ENCODE data around the gene ACMSD. TPM values are rescaled to one million over a fixed set of nuclear protein-coding genes. Genes with fewer than 3 reads are reported as not detected.
A peak's percentile ranks its signal among the peaks of the same experiment; 100 is the strongest.

The ACMSD gene
- total and polyA plus RNA-seq, 5 experiments from 2014 or later = not detected

DNA sequence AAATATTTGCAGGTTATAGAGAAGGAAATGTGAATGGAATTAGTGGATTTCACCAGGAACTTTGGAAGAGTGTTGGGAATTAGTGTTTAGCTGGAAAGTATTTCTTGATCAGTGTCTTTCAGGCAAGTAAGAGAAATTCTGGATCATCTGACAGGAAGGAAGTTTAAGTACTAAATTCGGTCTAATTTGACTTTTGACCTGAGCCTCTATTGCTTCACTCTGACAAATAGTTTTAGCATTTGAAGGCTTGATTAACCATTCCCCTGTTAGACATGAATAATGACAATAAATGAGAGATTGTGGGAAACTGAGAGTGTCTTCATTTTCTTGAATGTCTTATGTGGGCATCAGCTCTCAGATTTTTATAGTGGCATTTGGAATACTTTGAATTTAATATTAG, 96.2 kb downstream of the ACMSD start:
- H3K36me3 Mint-ChIP-seq = peaks cover 0 to 75% (median 11%) of the 10 kb centered on the region in 3 donors
- H3K9me3 Mint-ChIP-seq = no peaks in the 10 kb centered on the region
- H3K27ac Mint-ChIP-seq = peak overlapping the region in 6 of 10 donors; percentile 4 to 75 (median 54)

DNA sequence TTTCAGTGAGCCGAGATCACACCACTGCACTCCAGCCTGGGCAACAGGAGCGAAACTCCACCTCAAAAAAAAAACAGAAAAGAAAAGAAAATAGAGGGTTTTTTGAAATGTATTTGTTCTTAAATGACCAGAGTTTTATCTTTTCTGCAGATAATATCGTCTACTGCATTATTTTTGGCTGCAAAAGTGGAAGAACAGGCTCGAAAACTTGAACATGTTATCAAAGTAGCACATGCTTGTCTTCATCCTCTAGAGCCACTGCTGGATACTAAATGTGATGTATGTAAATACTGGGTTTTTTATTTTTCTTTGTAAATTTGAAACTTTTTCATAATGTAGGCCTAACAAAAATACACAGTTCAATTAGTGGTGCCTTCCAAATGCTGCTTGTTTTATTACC, 98.3 kb downstream of the ACMSD start:
- Mint-ChIP-seq H3K9me3 (no peaks in the 10 kb centered on the region), H3K4me3 (no peak overlapping the region), H3K36me3 (peaks cover 0 to 72% (median 11%) of the 10 kb centered on the region in 3 donors), H3K4me1 (peaks cover 13 to 58% (median 39%) of the 10 kb centered on the region in 4 donors), H3K27ac (no peak overlapping the region), H3K27me3 (no peaks in the 10 kb centered on the region)
- ATAC-seq (no peak), DNase-seq (no peak)
- POLR2A ChIA-PET = interaction anchor here (0.6 kb wide), 1 partner anchor 13 kb away, joined by 7 read pairs; no protein-coding TSS in a partner anchor

More for the DNA sequence above, 96.2 kb downstream of the ACMSD start:
- no peak for DNase-seq
- Mint-ChIP-seq H3K4me1 (peaks cover 23 to 70% (median 53%) of the 10 kb centered on the region in 4 donors), H3K27me3 (no peaks in the 10 kb centered on the region), H3K4me3 (peak overlapping the region in 6 of 10 donors; percentile 1 to 43 (median 16))
- no peak for ATAC-seq
- POLR2A ChIA-PET = no interaction called here

DNA sequence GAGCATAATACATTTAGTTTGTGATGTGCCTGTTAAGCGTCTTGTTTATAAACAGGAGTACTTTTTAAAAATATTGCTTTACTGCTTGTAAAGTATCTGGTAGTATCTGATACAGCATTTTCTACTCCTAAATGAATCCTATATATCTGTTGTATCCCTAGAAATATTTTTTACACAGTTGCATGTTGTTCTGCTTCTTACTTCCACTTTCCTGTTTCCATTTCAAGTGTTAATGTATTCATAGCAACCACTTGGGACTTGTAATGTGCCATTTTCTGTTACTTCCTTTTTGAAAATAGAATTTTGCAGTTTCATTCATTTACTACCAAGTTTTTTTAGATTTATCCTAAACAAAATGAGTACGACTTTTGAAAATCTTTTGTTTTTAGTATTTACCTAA, 105.1 kb downstream of the ACMSD start:
- peak overlapping the region in 2 of 10 donors; percentile 37 to 48 for H3K27ac Mint-ChIP-seq
- POLR2A ChIA-PET = no interaction called here
- DNase-seq (no peak), ATAC-seq (no peak)
- no peak overlapping the region for H3K4me3 Mint-ChIP-seq
- peaks cover 0 to 75% (median 13%) of the 10 kb centered on the region in 3 donors for H3K36me3 Mint-ChIP-seq
- peaks cover 11 to 42% (median 19%) of the 10 kb centered on the region in 4 donors for H3K4me1 Mint-ChIP-seq
- H3K9me3 Mint-ChIP-seq = no peaks in the 10 kb centered on the region
- H3K27me3 Mint-ChIP-seq = no peaks in the 10 kb centered on the region

DNA sequence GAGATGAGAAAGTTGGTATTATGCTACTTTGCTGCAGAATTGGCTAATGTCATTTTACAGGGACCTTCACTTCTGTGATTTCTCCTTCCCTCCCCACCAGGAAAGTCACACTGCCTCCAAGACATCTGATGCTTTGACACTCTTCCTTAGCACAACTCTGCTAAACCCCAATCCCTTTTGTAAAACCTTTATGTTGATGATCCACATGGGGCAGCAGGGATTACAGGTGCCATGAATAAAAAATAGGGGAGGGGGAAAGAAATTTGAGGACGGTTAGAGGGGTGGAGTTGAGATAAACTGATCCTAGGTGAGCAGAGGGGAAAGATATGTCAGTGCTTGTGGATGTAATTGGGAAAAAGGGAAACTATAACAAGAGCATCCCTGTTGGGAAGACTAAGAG, 106.6 kb downstream of the ACMSD start:
- Mint-ChIP-seq H3K27me3 (no peaks in the 10 kb centered on the region), H3K9me3 (no peaks in the 10 kb centered on the region), H3K36me3 (peaks cover 0 to 76% (median 7%) of the 10 kb centered on the region in 3 donors), H3K4me1 (peaks cover 17 to 52% (median 29%) of the 10 kb centered on the region in 4 donors), H3K4me3 (no peak overlapping the region), H3K27ac (peak overlapping the region in 5 of 10 donors; percentile 8 to 77 (median 42))
- no peak for DNase-seq
- POLR2A ChIA-PET = no interaction called here
- no peak for ATAC-seq

DNA sequence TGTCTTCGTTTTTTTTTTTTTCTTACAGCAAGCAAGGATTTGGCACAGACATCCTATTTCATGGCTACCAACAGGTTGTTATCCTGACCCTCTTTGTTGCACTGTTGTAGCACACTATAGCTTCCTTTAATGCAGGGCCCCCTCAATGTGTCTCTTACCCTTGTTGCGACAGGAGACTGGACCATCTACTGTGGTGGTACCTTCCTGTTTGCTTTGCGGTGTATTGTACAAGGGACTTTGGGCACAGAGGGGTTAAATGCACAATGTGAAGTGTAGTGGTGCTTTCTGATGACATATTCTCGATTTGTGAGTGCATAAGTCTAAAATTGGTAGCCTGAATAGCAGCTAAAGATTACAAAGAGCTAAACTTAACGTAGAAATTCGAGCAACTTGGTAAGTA, 107.7 kb downstream of the ACMSD start:
- POLR2A ChIA-PET = interaction anchor here (0.9 kb wide), 1 partner anchor 27 kb away, joined by 4 read pairs; the partner anchor contains the start of gene CCNT2
- H3K9me3 Mint-ChIP-seq = no peaks in the 10 kb centered on the region
- H3K27me3 Mint-ChIP-seq = no peaks in the 10 kb centered on the region
- ATAC-seq = no peak
- peak overlapping the region in 5 of 10 donors; percentile 11 to 85 (median 77) for H3K27ac Mint-ChIP-seq
- no peak for DNase-seq
- H3K4me3 Mint-ChIP-seq = no peak overlapping the region
- peaks cover 0 to 79% (median 7%) of the 10 kb centered on the region in 3 donors for H3K36me3 Mint-ChIP-seq
- H3K4me1 Mint-ChIP-seq = peaks cover 18 to 58% (median 32%) of the 10 kb centered on the region in 4 donors

DNA sequence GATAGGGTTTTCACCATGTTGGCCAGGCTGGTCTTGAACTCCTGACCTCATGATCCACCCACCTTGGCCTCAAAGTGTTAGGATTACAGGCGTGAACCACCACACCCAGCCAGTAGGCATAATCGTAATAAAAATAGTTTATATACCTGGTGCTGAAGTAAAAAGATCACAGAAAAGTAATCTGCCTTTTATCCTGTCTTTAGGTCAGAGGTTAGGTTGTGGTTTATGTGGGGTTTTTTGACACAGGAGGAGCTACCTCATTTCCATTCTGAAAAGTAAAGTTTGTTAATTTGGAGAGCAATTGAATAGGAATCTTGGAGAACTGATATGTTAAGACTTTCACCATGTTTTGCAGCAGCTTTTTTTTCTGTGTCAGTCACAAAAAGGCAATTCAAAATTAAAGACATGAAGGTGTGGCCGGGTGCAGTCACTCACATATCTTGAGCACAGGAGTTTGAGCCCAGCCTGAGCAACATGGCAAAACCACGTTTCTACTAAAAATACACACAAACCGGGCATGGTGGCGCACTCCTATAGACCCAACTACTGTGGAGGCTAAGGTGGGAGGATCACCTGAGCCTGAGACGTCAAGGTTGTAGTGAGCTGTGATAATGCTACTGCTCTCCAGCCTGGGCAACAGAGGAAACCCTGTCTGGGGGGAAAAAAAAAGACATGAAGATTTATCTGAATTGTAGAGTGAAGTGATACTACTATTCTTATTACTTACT, 111.7 kb downstream of the ACMSD start:
- H3K27ac Mint-ChIP-seq = peak overlapping the region; percentile 28 to 79 (median 69)
- peak in 2 of 10 donors; percentile 8 to 18 for DNase-seq
- ATAC-seq = peak; percentile 47 to 71
- H3K9me3 Mint-ChIP-seq = no peaks in the 10 kb centered on the region
- POLR2A ChIA-PET = interaction anchor here (0.9 kb wide), 1 partner anchor 13 kb away, joined by 3 read pairs; no protein-coding TSS in a partner anchor
- H3K27me3 Mint-ChIP-seq = no peaks in the 10 kb centered on the region
- peaks cover 14 to 32% (median 30%) of the 10 kb centered on the region in 4 donors for H3K4me1 Mint-ChIP-seq
- H3K4me3 Mint-ChIP-seq = peak overlapping the region in 4 of 10 donors; percentile 0 to 60 (median 32)
- H3K36me3 Mint-ChIP-seq = peaks cover 0 to 91% (median 14%) of the 10 kb centered on the region in 3 donors

DNA sequence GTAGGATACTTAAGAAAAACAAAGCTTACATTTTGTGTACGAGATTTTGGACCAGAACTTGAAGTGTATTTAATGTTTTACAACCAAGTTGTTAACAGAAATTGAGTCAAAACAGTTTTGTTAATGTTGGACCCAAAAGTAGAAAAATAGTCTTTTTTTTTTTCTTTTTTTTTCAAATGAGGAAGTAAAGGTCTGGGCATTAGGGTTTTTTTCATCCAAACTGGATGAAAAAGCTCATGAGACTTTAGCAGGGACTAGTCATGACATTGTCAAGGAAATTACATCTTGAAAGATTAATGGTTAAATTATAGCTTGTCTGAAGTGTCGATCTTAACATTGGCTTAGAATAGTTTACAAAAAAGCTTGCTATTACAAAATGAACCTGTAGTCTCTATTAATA, 112.5 kb downstream of the ACMSD start:
- no peaks in the 10 kb centered on the region for H3K27me3 Mint-ChIP-seq
- H3K27ac Mint-ChIP-seq = no peak overlapping the region
- H3K36me3 Mint-ChIP-seq = peaks cover 0 to 86% (median 12%) of the 10 kb centered on the region in 3 donors
- ATAC-seq = no peak
- no peak overlapping the region for H3K4me3 Mint-ChIP-seq
- H3K4me1 Mint-ChIP-seq = peaks cover 10 to 28% (median 24%) of the 10 kb centered on the region in 4 donors
- no peak for DNase-seq
- H3K9me3 Mint-ChIP-seq = no peaks in the 10 kb centered on the region
- POLR2A ChIA-PET = interaction anchor here (0.9 to 1.1 kb wide), 2 partner anchors 12 to 15 kb away, joined by 3 to 5 read pairs; no protein-coding TSS in a partner anchor

Small RNA genes within 50 kb of the gene (microRNA-seq; reads per million reads assigned to microRNA genes)
- gene MIR5590 (ENCODE audit: borderline microRNAs expressed) = not detected

Other genes with a start within 250 kb of the ACMSD start
- gene TMEM163, start 119.6 kb upstream of the ACMSD start, total RNA-seq = not detected
- gene TMEM163, start 119.6 kb upstream of the ACMSD start, polyA plus RNA-seq = under 1 TPM in 1 of 3 donors, not detected in 2; 0.24 TPM
- 10 to 100 TPM; 71.9 to 80.1 TPM for gene CCNT2, start 80.2 kb downstream of the ACMSD start, total RNA-seq
- gene CCNT2, start 80.2 kb downstream of the ACMSD start, polyA plus RNA-seq = 10 to 100 TPM; 17.5 to 21.9 (median 20.7) TPM
- not detected for gene MAP3K19, start 208.8 kb downstream of the ACMSD start, total RNA-seq
- not detected for gene MAP3K19, start 208.8 kb downstream of the ACMSD start, polyA plus RNA-seq
- gene RAB3GAP1, start 213.7 kb downstream of the ACMSD start, total RNA-seq = 10 to 100 TPM; 55.2 to 59.5 TPM
- gene RAB3GAP1, start 213.7 kb downstream of the ACMSD start, polyA plus RNA-seq = 10 to 100 TPM; 14.6 to 23.2 (median 21.7) TPM